ENCODE data around the gene GPR39.

The GPR39 gene

DNA sequence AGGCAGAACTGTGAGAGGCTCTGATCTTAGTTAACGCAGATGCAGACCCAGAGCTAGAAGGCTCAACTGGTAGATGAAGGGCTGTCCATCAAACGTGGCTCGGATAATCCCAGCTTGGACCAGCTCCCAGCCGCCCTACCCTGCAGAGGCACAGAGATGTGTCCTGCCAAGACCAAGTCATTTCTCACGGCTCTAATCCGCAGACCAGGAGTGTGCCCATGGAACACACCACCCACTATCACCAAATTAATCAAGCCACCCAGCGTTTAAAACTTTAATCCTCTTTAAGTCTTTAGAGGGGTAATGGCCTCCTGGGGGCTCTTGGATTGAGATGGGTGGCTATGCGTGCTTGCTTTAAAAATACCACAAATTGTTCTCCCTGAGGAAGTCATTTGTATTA, 235.9 kb downstream of the GPR39 start:
- TF ChIP-seq, protein P1, sequence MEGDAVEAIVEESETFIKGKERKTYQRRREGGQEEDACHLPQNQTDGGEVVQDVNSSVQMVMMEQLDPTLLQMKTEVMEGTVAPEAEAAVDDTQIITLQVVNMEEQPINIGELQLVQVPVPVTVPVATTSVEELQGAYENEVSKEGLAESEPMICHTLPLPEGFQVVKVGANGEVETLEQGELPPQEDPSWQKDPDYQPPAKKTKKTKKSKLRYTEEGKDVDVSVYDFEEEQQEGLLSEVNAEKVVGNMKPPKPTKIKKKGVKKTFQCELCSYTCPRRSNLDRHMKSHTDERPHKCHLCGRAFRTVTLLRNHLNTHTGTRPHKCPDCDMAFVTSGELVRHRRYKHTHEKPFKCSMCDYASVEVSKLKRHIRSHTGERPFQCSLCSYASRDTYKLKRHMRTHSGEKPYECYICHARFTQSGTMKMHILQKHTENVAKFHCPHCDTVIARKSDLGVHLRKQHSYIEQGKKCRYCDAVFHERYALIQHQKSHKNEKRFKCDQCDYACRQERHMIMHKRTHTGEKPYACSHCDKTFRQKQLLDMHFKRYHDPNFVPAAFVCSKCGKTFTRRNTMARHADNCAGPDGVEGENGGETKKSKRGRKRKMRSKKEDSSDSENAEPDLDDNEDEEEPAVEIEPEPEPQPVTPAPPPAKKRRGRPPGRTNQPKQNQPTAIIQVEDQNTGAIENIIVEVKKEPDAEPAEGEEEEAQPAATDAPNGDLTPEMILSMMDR (IDR thresholded peaks at IDR 0.05; ENCODE audit: insufficient read depth, low read length, poor library complexity, severe bottlenecking), result no peak
- no peak for TF ChIP-seq EZH2phosphoT487 (conservative IDR thresholded peaks at IDR 0.05; ENCODE audit: low read length)
- H3K9ac ChIP-seq (ENCODE audit: low read length), result no peak overlapping the region
- no peak overlapping the region for H3K4me2 ChIP-seq (ENCODE audit: low read depth, low read length, poor library complexity, severe bottlenecking)
- H3K4me3 ChIP-seq (ENCODE audit: insufficient read depth, low read length, poor library complexity, severe bottlenecking), result no peak overlapping the region
- no peaks in the 10 kb centered on the region for H3K9me3 ChIP-seq (ENCODE audit: insufficient read depth, low read length)
- no peak overlapping the region for H2AFZ ChIP-seq (ENCODE audit: low read depth, low read length, severe bottlenecking)
- no peaks in the 10 kb centered on the region for H3K79me2 ChIP-seq (ENCODE audit: insufficient read depth, low read length)
- no peaks in the 10 kb centered on the region for H3K27me3 ChIP-seq (ENCODE audit: low read length)
- H3K36me3 ChIP-seq (ENCODE audit: low read length), result no peaks in the 10 kb centered on the region
- no peak overlapping the region for H3K27ac ChIP-seq (ENCODE audit: low read depth, low read length)
- H3K9me2 ChIP-seq (replicated peaks; ENCODE audit: insufficient read depth, low read length), result no peaks in the 10 kb centered on the region
- H3F3A ChIP-seq (ENCODE audit: insufficient read depth), result no peaks in the 10 kb centered on the region
- no peaks in the 10 kb centered on the region for H4K20me1 ChIP-seq (ENCODE audit: low read depth, low read length)

- Histone ChIP-seq H2AFZ (ENCODE audit: low read depth, low read length, severe bottlenecking) (no peak overlapping the region), H3K9me2 (replicated peaks; ENCODE audit: insufficient read depth, low read length) (no peaks in the 10 kb centered on the region), H3K9me3 (ENCODE audit: insufficient read depth, low read length) (no peaks in the 10 kb centered on the region), H3F3A (ENCODE audit: insufficient read depth) (no peaks in the 10 kb centered on the region), H3K4me3 (ENCODE audit: insufficient read depth, low read length, poor library complexity, severe bottlenecking) (no peak overlapping the region), H3K79me2 (ENCODE audit: insufficient read depth, low read length) (no peaks in the 10 kb centered on the region), H3K27me3 (ENCODE audit: low read length) (no peaks in the 10 kb centered on the region), H3K4me2 (ENCODE audit: low read depth, low read length, poor library complexity, severe bottlenecking) (no peak overlapping the region), H3K27ac (ENCODE audit: low read depth, low read length) (no peak overlapping the region), H4K20me1 (ENCODE audit: low read depth, low read length) (no peaks in the 10 kb centered on the region), H3K36me3 (ENCODE audit: low read length) (no peaks in the 10 kb centered on the region), H3K9ac (ENCODE audit: low read length) (no peak overlapping the region)
- TF ChIP-seq, protein P1 (IDR thresholded peaks at IDR 0.05; ENCODE audit: insufficient read depth, low read length, poor library complexity, severe bottlenecking), result no peak
- TF ChIP-seq EZH2phosphoT487 (conservative IDR thresholded peaks at IDR 0.05; ENCODE audit: low read length), result no peak
Observed at GRCh38 chr2:132654335-132654734, 237.7 kb downstream of the GPR39 start.

GRCh38 chr2:132654968-132655367, 238.4 kb downstream of the GPR39 start:
- Histone ChIP-seq H2AFZ (ENCODE audit: low read depth, low read length, severe bottlenecking) (no peak overlapping the region), H3K79me2 (ENCODE audit: insufficient read depth, low read length) (no peaks in the 10 kb centered on the region), H3K27me3 (ENCODE audit: low read length) (no peaks in the 10 kb centered on the region), H3K27ac (ENCODE audit: low read depth, low read length) (no peak overlapping the region), H3K9ac (ENCODE audit: low read length) (no peak overlapping the region), H3K9me2 (replicated peaks; ENCODE audit: insufficient read depth, low read length) (no peaks in the 10 kb centered on the region), H3K4me2 (ENCODE audit: low read depth, low read length, poor library complexity, severe bottlenecking) (no peak overlapping the region), H4K20me1 (ENCODE audit: low read depth, low read length) (no peaks in the 10 kb centered on the region), H3F3A (ENCODE audit: insufficient read depth) (no peaks in the 10 kb centered on the region), H3K9me3 (ENCODE audit: insufficient read depth, low read length) (no peaks in the 10 kb centered on the region), H3K36me3 (ENCODE audit: low read length) (no peaks in the 10 kb centered on the region), H3K4me3 (ENCODE audit: insufficient read depth, low read length, poor library complexity, severe bottlenecking) (no peak overlapping the region)
- no peak for TF ChIP-seq EZH2phosphoT487 (conservative IDR thresholded peaks at IDR 0.05; ENCODE audit: low read length)
- TF ChIP-seq, protein P1 (IDR thresholded peaks at IDR 0.05; ENCODE audit: insufficient read depth, low read length, poor library complexity, severe bottlenecking), result no peak
